ENCODE results near the gene SORCS2.

SORCS2 gene

DNA sequence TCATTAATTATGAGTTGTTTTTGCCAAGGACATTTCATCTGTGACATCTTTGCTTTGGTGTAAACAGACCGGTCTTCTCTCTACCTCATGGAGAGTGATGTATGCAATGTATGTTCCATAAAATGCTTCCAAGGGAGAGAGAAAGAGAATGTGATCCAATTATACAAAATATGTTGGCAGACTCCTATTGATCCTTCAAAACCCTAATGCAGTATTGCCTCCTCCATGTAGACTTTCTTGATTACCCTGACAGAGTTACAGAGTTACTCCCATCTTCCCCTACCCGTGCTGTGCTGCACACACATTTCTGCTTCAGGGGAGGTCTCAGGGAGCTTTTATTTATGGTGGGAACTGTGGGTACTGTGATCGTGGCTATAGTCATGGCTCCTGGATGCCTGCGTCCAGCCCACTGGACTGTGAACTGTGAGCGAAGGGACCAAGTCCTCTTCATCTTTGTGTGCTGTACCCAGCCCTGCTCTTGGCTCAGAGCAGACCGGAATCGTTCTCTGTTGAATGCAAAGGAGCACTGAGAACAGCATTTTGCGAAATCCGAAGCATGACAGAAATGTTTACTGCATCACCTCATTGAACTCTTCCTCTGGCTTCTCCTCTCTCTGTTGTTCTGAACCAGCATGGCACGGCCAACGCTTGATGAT lies 32.7 kb downstream of the SORCS2 start:
- DNase-seq: no peak

DNA sequence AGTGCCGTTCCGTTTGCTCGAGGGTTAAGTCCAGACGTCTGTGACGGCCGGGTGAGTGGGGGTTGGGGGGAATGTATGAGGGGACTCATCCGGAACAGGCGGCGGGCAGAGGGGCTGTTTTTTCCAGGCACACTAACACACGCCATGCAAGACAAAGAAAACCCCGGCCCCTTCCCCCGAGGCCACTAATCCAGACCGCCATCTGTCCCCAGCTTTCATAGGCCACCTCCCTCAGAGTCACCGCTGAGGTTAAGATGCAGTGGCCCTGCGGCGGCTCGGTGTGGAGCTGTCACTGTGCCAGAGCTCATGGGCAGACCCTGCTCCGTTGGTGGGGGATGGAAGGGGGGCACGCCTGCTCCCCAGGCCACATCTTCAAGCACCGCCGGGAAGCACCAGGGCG lies 34.1 kb downstream of the SORCS2 start:
- no peak for DNase-seq

DNA sequence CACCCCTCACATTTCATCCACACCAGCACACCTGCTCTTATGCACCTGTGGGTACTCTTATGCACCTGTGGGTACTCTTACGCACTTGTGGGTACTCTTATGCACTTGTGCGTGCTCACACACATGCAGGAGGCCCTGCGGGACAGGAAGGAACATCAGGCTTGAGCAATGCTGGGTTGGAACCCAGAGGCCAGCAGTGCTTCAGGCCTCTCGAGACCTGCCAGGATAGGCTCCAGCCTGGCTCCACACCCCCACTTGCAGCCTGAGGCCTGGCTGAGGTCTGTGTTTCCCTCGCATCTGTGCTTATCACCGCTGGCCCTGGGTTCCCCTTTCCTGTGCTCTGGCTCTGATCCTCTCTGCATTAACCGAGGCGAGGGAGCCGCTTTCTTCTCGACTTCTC lies 34.7 kb downstream of the SORCS2 start:
- peak; percentile 26 for DNase-seq

DNA sequence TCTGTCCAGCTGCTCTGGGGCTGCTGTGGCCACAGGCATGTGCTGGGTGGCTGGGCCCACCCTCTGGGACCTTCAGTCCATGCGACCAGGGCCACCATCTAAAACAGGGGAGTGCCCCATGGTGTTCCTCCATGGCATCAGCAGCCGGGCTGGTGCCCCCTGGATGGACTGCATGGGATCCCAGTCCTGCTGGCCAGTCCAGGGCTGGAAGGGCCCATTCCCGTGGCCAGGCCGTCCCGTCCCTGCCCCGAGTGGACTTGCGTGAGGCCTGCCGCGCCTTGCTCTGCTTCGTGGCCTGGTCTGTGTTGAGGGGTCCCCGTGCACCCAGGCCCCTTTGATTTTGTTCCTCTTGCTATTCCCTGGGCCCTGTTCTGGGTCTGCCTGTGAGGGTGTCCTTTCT lies 36.4 kb downstream of the SORCS2 start:
- DNase-seq: no peak

DNA sequence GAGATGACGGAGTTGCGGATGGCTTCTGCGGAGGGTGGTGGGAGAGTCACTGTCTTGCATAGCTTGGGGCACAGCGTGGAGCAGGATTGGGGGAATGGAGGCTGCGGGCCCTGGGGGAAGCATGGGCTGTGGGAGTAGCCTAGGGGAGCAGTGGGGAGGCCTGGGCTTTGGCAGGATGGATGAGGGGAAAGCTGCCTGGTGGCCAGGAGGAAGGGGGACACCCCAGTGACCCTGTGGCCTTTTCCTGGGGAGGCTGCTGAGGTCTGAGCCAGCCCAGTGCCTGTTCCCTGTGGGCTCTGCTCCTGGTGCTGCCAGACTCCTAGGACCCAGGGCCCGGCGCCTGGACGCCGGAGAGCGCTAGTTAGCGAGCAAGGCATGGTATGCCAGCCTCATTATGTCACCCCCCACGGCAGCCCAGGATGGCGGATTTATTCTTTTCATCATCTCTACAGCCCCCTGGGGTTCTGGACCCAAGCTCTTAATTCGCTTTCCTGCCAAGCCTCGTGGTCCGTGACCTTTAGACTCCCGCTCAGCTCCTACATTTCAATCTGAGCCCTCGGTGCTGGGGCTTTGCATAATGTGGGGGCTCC lies 39.8 kb downstream of the SORCS2 start:
- DNase-seq: no peak

DNA sequence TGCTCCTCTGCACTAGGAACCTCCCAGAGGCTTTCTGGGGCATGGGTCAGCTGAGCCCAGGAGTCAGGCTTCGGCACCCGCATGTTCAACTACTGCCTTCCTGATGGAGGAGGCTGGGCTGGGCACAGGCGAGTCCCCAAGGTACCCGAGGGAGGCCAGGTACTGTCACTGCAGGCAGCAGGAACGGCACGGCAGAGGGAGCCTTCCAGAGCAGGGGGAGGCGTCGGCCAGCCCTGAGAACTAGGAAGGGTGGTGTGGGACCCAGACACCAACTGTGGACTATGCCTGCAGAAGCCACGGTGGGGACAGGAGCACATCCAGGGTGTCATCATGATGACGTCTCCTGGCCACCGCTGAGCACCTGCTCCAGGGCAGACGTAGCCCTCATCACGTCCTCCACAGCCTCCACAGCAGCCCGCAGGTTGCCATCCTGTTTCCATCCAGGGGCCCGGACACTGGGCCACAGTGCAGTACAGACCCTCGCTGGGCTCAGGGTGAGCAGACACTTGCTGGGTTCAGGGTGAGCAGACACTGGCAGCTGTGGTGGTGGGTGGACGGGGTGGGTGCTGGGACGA lies 40.8 kb downstream of the SORCS2 start:
- no peak for DNase-seq

DNA sequence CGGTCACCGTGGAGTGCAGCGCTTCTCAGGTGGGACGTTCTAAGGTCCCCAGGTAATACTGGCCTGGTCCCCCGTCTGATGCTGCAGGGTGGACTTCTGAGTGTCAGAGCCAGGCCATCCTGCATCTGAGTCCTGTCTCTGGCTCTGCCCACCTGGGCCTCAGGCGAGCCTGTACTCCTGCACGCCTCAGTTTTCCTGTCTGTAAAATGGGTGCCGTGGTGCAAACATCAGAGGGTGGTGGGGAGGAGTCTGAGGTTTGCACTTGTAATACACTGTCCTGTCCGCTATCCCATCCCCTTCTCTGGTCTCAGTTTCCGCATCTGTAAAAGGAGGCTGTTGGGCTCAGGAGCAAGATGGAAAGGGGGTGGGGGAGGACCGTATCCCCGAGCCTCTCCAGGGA lies 41.3 kb downstream of the SORCS2 start:
- no peak for DNase-seq

DNA sequence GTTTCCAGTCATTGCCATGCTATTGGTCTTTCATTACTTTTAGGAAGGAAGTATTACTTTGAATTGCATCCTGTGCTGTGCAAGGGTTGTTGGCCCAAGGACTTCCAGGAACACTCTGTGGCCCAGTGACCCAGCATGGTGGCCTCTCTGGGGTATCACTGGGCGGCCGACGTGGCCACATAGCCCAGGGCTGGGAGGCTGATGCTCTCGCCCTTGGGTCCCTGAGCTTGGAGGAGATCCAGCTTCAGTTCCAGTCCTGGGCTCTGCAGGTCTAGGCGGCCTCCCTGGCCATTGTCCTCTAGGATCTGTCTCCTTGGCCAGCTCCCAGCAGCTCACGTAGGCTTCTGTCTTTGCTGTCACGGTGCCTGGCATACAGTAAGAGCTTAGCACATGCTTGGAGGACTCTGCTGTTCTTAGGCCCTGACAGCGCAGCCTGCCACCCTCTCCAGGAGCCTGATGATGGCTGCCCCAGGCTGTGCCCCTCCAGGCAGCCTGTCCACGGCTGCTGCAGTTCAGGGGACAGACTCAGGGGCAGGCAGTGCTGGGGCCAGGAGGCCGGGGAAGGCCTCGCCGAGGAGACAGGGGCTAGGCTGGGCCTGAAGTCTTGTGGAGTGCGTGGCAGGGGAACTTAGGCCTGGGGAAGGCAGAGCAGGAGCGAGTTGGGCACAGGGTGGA lies 42.2 kb downstream of the SORCS2 start:
- no peak for DNase-seq

DNA sequence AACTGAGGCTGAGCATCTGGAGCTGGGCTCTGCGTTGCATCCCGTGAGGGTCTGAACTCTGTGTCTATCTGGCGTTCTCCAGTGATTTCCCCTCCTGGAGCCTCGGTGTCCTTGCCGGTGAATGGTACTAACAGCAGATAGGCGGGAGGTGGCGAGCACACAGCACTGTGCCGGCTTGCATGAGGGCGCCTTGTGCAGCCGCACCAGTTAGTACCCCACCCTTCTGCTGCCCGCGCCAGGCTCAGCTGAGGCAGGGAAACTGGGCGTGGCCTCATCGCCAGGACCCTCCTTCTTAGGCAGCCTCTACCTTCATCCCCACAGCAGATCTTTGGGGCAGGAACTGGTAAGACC lies 42.7 kb downstream of the SORCS2 start:
- no peak for DNase-seq

DNA sequence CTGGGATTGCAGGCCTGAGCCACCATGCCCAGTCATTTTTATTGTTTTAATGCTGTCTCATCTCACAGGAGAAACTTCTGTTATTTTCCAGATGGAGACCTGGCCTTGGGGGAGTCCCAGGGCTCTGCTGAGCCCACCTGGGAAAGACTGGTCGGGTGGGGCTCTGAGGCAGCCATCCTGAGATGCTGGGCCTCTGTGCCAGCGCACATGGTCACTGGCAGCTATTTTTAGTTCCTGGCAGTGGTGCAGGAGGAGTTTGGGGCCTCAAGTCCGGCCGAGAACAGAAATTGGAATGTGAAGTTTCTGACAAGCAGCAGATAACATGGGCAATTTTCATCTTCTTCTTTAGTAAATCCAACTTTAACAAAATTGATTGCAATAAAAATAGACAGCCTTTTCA lies 44.5 kb downstream of the SORCS2 start:
- no peak for DNase-seq

DNA sequence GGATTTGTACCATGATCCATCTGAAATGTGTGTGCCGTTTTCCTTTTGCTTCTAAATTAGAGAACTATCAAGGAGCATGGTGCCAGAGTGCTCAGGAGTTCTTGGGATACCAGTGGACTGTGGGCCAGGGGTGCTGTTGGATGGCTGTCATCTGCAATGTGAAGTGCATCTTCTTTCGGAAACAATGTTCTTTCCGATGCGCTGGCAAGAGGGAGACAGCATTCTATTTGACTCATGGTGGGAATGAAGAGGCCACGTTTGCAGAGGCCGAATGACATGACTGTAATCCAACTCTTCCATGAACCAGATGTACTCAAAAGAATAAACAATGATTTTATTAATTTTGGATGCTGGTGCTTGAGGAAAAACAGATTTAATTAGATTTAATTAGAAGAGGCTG lies 45.5 kb downstream of the SORCS2 start:
- DNase-seq: no peak

DNA sequence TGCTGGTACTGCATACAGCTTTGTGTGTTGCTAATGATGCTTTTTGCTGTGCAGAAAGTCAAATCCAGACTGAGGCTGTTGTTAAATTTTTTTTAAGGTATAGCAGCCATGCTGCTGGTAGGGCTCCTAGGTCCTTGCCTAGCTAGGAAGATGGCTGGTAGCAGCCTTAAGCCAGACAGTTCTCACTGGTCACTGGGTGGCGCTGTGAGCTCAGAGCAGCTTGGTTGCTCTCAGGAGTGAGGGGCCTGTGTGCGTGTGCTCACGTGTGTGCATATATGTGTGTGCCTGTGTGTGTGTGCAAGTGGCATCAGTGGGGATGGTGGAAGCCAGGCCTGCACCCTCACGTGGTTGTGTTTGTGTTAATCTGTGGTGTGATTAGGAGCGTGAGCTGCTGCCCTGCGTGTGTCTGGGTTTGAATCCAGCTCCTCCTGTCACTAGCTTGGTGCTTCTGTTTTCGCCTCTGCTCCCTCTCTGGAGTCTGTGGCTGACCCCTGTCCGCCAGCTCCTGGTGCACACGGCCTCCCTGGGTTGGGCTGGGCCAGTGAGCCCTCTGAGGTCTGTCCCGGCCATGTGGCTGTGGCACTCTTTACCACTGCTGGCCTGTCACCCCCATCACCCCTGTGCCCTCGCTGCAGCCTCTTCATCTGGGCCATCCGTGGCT lies 46.1 kb downstream of the SORCS2 start:
- DNase-seq: no peak

DNA sequence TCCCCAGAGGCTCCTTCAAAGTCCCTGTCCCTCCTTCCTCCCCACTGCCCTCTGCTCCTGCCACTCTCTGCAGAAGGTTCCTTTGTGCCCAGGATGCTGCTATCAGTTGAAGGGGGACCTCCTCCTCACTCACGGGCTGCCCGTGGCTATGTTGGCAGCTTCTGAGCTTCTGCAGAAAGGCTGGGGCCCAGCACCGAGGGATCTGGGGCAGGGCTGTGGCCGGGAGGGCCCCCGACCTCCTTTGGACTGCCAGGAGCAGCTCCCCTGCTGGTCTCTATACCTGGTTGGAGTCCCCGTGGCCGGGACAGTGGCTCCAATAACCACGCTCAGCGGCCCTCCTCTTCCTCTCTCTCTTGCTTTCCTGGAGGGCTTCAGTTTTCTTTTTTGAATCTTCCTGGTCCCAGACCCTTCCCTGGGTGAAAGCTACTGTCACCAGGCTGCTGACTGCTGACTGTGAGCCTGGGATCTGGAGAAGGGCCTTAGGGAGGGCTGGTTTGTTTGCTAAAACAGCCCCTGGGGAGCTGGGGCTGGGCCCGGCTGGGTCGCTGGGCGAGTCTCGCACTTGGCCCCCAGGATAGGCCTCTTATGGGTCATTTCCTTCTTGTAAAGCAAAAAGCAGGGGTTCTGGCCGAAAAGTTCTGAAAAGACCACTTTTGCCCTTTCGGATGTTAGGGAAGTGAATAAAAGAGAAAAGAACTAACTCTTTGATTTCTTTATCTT lies 46.9 kb downstream of the SORCS2 start:
- no peak for DNase-seq

DNA sequence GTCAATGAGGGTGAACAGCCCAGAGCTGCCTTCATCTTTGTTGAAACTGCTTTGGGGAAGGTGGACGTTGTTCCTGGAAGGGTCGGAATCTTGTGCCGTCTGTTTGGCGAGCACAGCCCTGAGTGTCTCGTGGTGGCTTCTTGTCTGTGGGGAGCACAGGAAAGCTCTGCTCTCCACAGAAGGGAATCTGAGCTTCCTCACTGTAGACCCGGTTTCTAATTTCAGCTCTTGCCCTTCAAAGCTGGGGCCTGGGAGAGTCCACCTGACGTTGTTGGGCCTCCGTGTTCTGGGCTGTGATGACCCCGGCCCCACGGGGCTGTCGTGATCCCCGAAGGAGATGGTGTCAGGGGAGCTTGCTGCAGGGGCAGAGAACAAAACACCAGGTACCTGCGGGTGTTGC lies 47.5 kb downstream of the SORCS2 start:
- no peak for DNase-seq

DNA sequence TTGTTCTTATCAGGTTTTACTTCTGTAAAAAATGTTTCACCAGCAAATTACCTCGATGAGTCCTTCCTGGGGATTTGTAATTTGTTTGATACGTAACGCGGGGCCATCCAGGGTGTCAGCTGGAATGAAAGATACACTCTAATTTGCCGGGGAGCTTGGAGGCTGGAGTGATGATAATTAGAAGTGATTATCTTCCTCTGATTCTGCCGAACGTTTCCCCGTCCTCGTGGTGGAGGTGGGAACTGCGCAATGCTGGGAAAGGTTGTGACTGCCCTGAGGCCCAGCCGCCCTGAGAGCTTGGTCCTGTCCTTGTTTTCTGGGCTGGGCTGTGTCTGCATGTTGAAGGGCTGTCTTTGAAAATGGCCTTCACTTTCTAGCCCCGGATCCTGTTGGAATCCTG lies 48.0 kb downstream of the SORCS2 start:
- DNase-seq: no peak

DNA sequence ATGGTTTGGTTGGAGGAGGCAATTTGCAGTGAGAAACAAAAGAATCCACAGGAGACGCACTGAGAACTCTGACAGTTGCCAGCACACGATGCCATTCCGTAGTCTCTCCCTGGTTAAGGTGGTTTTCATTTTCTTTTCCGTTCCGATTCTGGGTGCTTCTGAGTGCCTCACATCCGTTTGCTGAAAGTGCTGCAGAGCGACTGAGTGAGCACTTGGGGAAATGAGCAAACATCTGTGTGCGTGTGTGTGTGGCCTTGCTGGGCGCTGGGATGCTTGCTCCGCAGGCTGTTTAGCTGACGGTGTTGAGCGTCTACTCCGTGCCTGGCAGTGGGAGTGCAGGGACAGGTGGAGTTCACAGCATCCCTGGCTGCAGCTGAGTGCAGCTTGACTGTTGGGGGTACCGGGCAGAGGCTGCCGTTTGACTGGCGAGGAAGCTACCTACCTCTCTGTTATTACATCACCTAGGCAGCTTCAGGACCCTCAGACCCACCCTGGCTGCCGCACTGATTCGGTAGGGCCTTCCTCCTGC lies 49.3 kb downstream of the SORCS2 start:
- peak; percentile 13 for DNase-seq

DNA sequence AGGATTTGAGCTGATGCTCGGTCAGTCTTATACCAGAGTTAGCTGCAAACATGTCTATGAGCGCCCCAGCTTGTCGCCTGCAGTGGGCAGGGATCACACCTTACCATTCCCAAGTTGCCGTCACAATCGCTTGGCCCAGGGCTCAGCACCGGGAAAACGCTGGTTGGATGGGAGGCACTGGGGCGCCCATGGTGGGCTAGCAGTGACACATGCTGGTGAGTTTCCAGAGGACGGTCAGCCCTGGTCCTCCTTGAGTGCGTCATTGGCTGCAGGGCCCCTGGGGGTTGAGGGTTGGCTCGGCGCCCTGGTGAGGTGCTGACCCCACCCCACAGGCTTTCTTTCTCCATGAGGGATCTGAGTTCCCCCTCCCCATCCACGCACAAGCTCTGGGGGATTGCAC lies 50.4 kb downstream of the SORCS2 start:
- no peak for DNase-seq

DNA sequence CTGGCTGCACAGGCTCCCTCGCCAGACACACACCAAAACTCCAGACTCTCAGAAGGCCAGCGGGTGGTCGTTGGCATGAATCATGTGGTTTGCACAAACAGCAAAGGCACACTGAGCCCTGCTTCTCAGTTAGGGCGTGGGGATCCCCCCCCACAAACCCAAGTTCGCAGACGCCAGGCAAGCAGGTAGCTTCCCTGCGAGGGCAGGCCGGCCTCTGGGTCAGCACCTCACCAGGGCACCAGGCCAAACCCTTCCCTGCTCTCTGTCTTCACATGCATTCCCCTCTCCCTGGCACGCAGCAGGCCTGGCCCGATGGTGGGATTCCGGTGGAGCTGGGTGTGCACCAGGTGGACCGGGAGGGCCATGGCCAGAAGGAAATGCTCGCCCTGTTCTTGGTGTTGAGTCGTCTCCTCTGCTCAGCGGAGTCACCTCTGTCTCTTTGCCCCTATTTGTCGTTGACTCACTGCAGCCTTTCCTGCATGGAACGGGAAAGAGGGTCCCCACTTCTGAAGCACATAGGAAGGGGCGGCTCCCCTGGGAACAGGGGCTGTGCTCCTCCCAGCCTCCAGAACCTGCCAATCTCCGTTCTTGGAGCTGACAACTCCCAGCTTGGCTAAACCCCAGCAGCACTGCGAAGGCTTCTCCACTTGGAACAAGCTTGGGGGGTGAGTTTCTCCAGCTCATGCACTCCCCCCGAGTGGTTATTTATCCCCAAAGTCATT lies 51.4 kb downstream of the SORCS2 start:
- DNase-seq: no peak

DNA sequence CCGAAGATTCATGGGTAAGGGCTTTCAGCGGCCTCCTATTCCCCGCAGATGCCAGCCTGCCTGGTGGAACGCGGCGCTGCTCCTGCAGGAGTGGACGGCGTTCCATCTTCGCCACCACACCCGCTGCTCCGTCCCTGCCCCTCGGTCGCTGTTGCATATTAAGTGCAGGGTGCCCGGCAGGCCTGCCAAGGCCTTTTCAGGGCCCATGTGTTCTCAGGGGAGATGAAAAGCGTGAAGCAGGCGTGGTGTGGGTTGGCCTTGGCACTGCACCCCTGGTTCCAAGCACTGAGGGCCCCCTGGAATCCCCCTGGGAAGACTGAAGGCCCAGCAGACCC lies 52.0 kb downstream of the SORCS2 start:
- no peak for DNase-seq

DNA sequence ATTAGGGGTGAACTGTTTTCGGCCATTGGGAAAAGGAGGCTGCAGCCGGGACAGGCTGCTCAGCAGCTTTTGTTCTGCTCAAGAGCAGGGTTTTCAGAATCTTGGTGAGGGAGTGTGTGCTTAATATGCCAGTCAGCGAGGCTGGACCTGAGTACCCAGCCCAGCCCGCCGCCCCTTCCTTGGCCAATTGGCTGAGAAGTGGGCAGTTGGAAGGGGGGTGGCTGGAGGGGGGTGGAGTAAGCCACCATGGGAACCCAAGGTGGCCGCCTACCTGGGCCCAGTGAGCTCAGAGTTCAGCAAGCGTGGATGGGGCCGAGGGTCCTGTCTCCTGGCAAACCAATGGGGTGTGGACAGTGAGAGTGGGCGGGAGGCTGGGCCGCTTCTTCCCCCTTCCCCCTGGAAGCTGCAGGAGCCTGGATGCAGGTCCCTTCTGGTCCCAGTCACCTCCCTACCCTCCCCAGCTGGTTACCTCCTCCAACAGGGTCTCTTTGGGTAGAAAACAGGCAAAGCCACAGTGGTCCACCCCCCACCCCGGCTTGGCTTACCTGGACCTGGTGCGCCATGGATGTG lies 52.5 kb downstream of the SORCS2 start:
- DNase-seq: no peak

DNA sequence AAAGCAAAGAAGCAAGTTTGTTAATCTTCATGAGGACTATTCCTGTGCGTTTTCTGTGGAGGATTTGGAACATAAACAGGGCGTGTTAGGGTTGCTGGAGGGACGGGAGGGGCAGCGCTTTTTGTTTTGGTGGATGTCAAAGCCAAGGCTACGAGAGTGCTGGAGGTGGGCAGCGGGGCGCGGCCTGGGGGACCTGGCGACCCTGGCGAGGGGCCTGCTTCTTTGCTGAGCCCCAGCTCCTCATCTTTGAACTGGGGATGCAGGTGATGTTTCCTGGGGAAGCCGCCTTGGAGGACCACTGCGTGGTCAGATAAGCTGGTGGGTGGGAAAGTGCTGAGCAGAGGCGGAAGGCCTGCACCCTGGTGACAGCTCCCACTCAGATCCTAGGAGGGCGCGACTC lies 55.2 kb downstream of the SORCS2 start:
- DNase-seq: no peak

DNA sequence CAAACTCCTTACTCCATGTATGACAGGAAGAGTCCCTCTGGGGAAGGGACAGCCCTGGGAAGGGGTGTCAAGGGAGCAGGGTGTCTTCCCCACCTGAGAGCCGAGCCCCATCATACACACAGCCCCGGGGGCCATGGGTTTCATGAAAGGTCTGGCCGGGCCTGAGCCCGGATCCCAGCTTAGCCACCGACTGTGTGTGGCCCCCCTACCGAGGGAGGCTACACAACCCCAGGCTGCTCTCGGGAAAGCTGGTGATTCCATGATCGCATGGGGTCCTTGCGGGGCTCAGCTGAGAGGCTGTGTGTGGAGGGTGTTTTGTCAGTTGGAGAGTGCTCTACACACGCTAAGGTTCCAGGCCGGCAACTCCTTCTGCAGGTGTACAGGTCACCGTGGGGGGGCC lies 55.6 kb downstream of the SORCS2 start:
- no peak for DNase-seq
